Measurements from ENCODE around the gene DNAH17.

Gene DNAH17

DNA sequence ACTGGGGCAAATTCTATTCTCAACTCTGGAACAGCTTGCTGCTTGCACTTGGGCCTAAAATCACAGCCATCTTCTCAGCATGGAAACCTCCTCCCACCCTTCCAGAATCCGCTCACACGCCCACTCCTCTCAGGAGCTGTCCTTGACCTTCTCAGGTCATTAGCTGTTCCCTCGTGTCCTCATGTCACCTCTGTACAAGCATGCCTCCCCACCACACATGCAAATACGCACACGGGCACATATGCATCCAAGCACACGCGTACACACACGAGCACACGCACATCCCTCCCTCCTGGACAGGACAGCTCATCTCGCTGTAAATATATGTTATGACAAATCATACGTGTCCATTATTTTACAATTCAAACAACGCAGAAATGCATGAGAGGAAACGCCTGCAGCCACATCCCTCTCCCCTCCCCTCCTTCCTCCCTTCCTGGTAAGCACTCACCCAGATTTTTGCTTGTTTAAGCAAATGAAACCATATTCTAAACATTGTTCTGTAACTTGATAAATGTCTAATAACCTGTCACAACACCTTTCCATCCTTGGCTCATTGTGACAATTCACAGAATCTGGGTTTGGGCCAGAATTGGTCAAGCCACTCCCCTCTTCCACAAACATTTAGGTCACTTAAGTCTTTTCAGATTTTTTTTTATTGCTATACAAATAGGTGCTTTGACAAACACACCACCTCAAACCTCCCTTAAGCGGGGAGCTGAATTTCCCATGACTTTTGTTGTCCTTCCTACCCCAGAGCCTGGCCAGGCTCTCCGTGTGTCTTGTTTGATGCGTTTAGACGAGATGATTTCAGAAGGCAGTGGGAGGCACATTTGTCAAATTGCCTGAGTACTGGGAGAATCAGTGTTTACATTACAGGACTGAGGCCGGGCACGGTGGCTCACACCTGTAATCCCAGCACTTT is 41.7 kb downstream of the DNAH17 start:
- Histone ChIP-seq H3K9ac (ENCODE audit: low read length) (no peak overlapping the region), H3K79me2 (ENCODE audit: low read length) (no peaks in the 10 kb centered on the region), H3K27me3 (replicated peaks; ENCODE audit: insufficient read depth, low read length) (peaks cover 90% of the 10 kb centered on the region), H3K9me2 (replicated peaks; ENCODE audit: insufficient read depth, low read length) (no peaks in the 10 kb centered on the region), H3K9me3 (replicated peaks; ENCODE audit: insufficient read depth, low read length) (no peaks in the 10 kb centered on the region), H3K4me1 (ENCODE audit: low read length) (no peaks in the 10 kb centered on the region), H3K27ac (ENCODE audit: low read length) (no peak overlapping the region), H3K4me3 (ENCODE audit: low read length) (no peak overlapping the region), H4K20me1 (ENCODE audit: insufficient read depth, low read length) (no peaks in the 10 kb centered on the region), H3K36me3 (replicated peaks; ENCODE audit: insufficient read depth, low read length) (no peaks in the 10 kb centered on the region), H3K4me2 (ENCODE audit: low read depth, low read length) (no peak overlapping the region), H2AFZ (ENCODE audit: low read length) (no peak overlapping the region), H3F3A (ENCODE audit: insufficient read depth, low read length) (no peaks in the 10 kb centered on the region)
- DNase-seq: no peak
- TF ChIP-seq CTCF (IDR thresholded peaks at IDR 0.05; ENCODE audit: low read length) (no peak), EZH2phosphoT487 (IDR thresholded peaks at IDR 0.05; ENCODE audit: low read length) (no peak), EZH2 (optimal IDR thresholded peaks at IDR 0.05; ENCODE audit: low read depth, low read length) (no peak)

DNA sequence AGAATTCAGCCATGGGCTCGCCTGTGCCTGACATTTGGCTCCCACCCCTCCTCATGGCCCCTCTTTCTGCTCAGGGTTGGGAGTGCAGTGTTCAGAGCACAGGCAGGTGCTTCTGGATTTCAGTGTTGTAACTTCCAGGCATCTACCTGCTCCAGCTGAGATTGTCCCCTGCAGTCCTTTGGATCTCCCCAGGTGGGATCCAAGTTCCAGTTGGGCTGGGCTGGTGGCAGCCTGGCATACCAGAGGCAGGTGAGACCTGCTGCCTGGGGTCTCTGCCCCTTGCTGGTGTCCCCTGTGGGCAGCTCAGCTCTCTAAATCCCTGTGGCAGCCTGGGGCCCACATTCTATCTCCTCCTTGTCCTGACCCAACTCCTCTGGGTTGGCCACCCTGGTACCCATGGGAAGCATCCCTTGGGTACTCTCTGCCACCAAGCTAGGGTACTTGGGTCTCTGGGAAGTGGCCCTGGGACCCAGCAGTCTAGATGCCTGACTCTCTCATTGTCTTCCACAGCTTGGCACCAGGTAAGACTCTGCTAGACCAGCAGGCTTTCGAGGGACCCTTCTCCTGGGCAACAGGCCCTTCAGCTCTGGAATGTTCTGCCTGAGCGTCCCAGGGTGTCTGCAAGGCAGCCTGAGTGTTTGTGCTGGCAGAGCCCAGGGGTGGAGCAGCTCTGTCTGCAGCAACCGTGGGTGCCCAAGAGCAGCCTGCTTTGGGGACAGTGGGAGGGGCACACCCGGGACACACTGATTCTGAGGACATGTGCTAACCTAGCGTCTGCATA is 42.5 kb downstream of the DNAH17 start:
- Histone ChIP-seq H3K79me2 (ENCODE audit: low read length) (no peaks in the 10 kb centered on the region), H2AFZ (ENCODE audit: low read length) (no peak overlapping the region), H3K9me3 (replicated peaks; ENCODE audit: insufficient read depth, low read length) (no peaks in the 10 kb centered on the region), H3K9me2 (replicated peaks; ENCODE audit: insufficient read depth, low read length) (no peaks in the 10 kb centered on the region), H3F3A (ENCODE audit: insufficient read depth, low read length) (no peaks in the 10 kb centered on the region), H3K27me3 (replicated peaks; ENCODE audit: insufficient read depth, low read length) (peaks cover 95% of the 10 kb centered on the region), H3K4me3 (ENCODE audit: low read length) (no peak overlapping the region), H3K36me3 (replicated peaks; ENCODE audit: insufficient read depth, low read length) (no peaks in the 10 kb centered on the region), H3K4me1 (ENCODE audit: low read length) (no peaks in the 10 kb centered on the region), H3K4me2 (ENCODE audit: low read depth, low read length) (no peak overlapping the region), H4K20me1 (ENCODE audit: insufficient read depth, low read length) (no peaks in the 10 kb centered on the region), H3K27ac (ENCODE audit: low read length) (no peak overlapping the region), H3K9ac (ENCODE audit: low read length) (no peak overlapping the region)
- no peak for TF ChIP-seq EZH2phosphoT487 (IDR thresholded peaks at IDR 0.05; ENCODE audit: low read length)
- no peak for TF ChIP-seq EZH2 (optimal IDR thresholded peaks at IDR 0.05; ENCODE audit: low read depth, low read length)
- no peak for TF ChIP-seq CTCF (IDR thresholded peaks at IDR 0.05; ENCODE audit: low read length)
- no peak for DNase-seq

DNA sequence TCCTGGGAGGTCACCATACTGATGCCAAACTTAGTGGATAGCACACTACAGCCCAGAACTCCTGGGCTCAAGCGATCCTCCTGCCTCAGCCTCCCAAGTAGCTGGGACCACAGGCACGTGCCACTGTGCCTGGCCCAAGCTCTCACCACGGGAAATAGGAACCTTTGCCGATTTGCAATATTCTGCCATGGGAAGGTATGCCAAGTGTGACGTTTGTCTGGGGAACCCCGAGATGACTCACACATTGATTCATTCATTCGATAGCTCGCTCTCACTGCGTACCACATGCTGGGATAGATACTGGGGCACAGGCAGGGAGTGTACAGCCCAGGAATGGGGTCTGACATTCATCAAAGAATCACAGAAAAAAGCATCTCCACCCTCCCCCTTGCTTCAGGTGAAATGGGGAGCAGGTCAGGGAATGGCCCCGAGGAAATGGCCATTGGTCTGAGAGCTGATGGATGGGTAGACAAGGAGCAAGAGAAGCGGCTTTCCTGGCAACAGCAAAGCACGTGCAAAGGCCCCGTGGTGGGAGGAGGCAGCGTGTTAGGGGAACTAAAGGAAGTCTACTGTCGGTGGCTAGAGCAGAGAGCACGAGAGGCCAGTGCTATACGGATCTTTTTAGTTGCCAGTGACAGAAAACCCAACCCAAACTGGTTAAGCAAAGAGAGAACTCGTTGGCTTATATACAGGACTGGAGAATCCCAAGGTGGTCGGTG is 44.1 kb downstream of the DNAH17 start:
- Histone ChIP-seq H3K27me3 (replicated peaks; ENCODE audit: insufficient read depth, low read length) (peaks cover 97% of the 10 kb centered on the region), H3K79me2 (ENCODE audit: low read length) (no peaks in the 10 kb centered on the region), H3K4me2 (ENCODE audit: low read depth, low read length) (no peak overlapping the region), H3K9me3 (replicated peaks; ENCODE audit: insufficient read depth, low read length) (no peaks in the 10 kb centered on the region), H3K9ac (ENCODE audit: low read length) (no peak overlapping the region), H3K4me1 (ENCODE audit: low read length) (no peaks in the 10 kb centered on the region), H3K27ac (ENCODE audit: low read length) (no peak overlapping the region), H4K20me1 (ENCODE audit: insufficient read depth, low read length) (no peaks in the 10 kb centered on the region), H3K36me3 (replicated peaks; ENCODE audit: insufficient read depth, low read length) (no peaks in the 10 kb centered on the region), H2AFZ (ENCODE audit: low read length) (no peak overlapping the region), H3K4me3 (ENCODE audit: low read length) (no peak overlapping the region), H3F3A (ENCODE audit: insufficient read depth, low read length) (no peaks in the 10 kb centered on the region), H3K9me2 (replicated peaks; ENCODE audit: insufficient read depth, low read length) (no peaks in the 10 kb centered on the region)
- TF ChIP-seq EZH2 (optimal IDR thresholded peaks at IDR 0.05; ENCODE audit: low read depth, low read length): no peak
- no peak for DNase-seq

Measured in MM.1S (cell line).